ENCODE results near the gene PPP1R14C.

The PPP1R14C gene, protein sequence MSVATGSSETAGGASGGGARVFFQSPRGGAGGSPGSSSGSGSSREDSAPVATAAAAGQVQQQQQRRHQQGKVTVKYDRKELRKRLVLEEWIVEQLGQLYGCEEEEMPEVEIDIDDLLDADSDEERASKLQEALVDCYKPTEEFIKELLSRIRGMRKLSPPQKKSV

GRCh38 chr6:150142670-150143515 lies at the start of gene PPP1R14C:
Gene PPP1R14C, plus strand, starts transcription at chr6:150143044. Its CDS starts 149 bp downstream, at chr6:150143193.
- DNase-seq (ENCODE audit: extremely low read depth, low read depth), result no peak
- TF ChIP-seq, protein P1, sequence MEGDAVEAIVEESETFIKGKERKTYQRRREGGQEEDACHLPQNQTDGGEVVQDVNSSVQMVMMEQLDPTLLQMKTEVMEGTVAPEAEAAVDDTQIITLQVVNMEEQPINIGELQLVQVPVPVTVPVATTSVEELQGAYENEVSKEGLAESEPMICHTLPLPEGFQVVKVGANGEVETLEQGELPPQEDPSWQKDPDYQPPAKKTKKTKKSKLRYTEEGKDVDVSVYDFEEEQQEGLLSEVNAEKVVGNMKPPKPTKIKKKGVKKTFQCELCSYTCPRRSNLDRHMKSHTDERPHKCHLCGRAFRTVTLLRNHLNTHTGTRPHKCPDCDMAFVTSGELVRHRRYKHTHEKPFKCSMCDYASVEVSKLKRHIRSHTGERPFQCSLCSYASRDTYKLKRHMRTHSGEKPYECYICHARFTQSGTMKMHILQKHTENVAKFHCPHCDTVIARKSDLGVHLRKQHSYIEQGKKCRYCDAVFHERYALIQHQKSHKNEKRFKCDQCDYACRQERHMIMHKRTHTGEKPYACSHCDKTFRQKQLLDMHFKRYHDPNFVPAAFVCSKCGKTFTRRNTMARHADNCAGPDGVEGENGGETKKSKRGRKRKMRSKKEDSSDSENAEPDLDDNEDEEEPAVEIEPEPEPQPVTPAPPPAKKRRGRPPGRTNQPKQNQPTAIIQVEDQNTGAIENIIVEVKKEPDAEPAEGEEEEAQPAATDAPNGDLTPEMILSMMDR (IDR thresholded peaks at IDR 0.05; ENCODE audit: low read depth, low read length, missing control alignments), result no peak
- peak within 1 kb of the TSS; percentile 25 for H3K4me3 ChIP-seq (replicated peaks; ENCODE audit: low read depth, low read length)

DNA sequence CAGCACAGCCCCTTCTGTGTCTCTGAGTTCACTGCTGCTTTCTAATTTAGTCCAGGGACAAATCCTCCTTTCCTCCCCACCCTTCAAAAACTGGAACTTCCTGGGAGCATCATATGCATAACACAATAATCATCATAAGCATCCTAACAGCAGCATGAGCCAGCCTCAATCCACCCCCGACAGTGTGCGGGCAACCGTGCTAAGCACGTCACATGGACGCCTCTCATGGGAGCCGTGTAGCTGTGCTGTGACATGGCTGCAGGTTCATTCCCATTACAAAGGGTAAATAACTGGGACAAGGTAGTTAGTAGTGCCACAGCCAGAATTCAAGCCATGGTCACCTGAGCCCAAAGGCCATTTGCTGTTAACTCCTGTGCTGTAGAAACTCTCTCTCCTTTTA lies 49.4 kb upstream of the PPP1R14C start:
- H3K4me3 ChIP-seq (replicated peaks; ENCODE audit: low read depth, low read length), result no peak overlapping the region
- no peak for DNase-seq (ENCODE audit: extremely low read depth, low read depth)
- TF ChIP-seq, protein P1 (IDR thresholded peaks at IDR 0.05; ENCODE audit: low read depth, low read length, missing control alignments), result no peak

- no peak for DNase-seq (ENCODE audit: extremely low read depth, low read depth)
- no peak overlapping the region for H3K4me3 ChIP-seq (replicated peaks; ENCODE audit: low read depth, low read length)
- TF ChIP-seq, protein P1 (IDR thresholded peaks at IDR 0.05; ENCODE audit: low read depth, low read length, missing control alignments), result no peak
These were observed 44.7 kb upstream of the PPP1R14C start for GRCh38 chr6:150098155-150098554.

DNA sequence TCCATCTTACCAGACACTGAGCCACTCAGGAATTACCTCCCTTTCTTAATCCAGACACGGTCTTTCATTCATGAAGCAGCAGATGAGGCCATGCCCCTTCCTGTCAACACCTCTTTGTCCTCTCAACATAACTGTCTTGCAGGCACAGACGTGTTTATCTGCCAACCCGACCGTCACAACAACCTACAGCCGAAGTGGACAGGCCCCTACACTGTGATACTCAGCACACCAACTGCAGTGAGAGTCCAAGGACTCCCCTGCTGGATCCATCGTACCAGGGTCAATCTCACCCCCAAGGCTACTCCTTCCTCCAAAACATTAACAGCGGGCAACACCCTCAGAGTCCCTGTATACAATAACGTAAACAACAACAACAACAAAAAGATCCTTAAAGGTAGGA lies 43.3 kb upstream of the PPP1R14C start:
- DNase-seq (ENCODE audit: extremely low read depth, low read depth), result no peak
- TF ChIP-seq, protein P1 (IDR thresholded peaks at IDR 0.05; ENCODE audit: low read depth, low read length, missing control alignments), result no peak
- no peak overlapping the region for H3K4me3 ChIP-seq (replicated peaks; ENCODE audit: low read depth, low read length)

GRCh38 chr6:150099953-150100352 lies 42.9 kb upstream of the PPP1R14C start:
- no peak for DNase-seq (ENCODE audit: extremely low read depth, low read depth)
- TF ChIP-seq, protein P1 (IDR thresholded peaks at IDR 0.05; ENCODE audit: low read depth, low read length, missing control alignments), result no peak

GRCh38 chr6:150100745-150101144 lies 42.1 kb upstream of the PPP1R14C start:
- DNase-seq (ENCODE audit: extremely low read depth, low read depth), result no peak
- H3K4me3 ChIP-seq (replicated peaks; ENCODE audit: low read depth, low read length), result no peak overlapping the region
- TF ChIP-seq, protein P1 (IDR thresholded peaks at IDR 0.05; ENCODE audit: low read depth, low read length, missing control alignments), result no peak

More at GRCh38 chr6:150099953-150100352, 42.9 kb upstream of the PPP1R14C start:
- no peak overlapping the region for H3K4me3 ChIP-seq (replicated peaks; ENCODE audit: low read depth, low read length)

All from HFF-Myc (cell line).